T-helper 1 cell treated with Interleukin-12 subunit alpha and Interleukin-12 subunit beta and Interleukin-4 antibody, amounts not matched to agents 30 μg/mL and 1 μg/mL, for 36 hours (primary cell): ENCODE data around the gene BMPER.

Source experiments
- H3K27ac Mint-ChIP-seq: one replicate; pipeline ENCODE4 v1.8.0; 2021; ENCODE audit warnings: mild to moderate bottlenecking, mixed read lengths
- H3K27me3 Mint-ChIP-seq: one replicate; pipeline ENCODE4 v1.8.0; 2021; ENCODE audit warnings: low read depth, mixed read lengths
- H3K36me3 Mint-ChIP-seq: one replicate; pipeline ENCODE4 v1.8.0; 2021; ENCODE audit warnings: low read depth, mixed read lengths
- H3K4me1 Mint-ChIP-seq: one replicate; pipeline ENCODE4 v1.8.0; 2021; ENCODE audit warnings: low read depth, mixed read lengths
- H3K4me3 Mint-ChIP-seq: one replicate; pipeline ENCODE4 v1.8.0; 2021; ENCODE audit warnings: mild to moderate bottlenecking, moderate library complexity, mixed read lengths
- H3K9me3 Mint-ChIP-seq: one replicate; pipeline ENCODE4 v1.8.0; 2021; ENCODE audit warnings: mixed read lengths

Gene BMPER

GRCh38 chr7:34031156-34031555, 125.8 kb downstream of the BMPER start:
- Mint-ChIP-seq H3K4me3 (no peak overlapping the region), H3K9me3 (no peaks in the 10 kb centered on the region), H3K4me1 (no peaks in the 10 kb centered on the region), H3K27ac (no peak overlapping the region), H3K27me3 (no peaks in the 10 kb centered on the region), H3K36me3 (no peaks in the 10 kb centered on the region)

- H3K36me3 Mint-ChIP-seq = no peaks in the 10 kb centered on the region
- peak overlapping the region; percentile 6 for H3K27ac Mint-ChIP-seq
- no peaks in the 10 kb centered on the region for H3K27me3 Mint-ChIP-seq
- H3K9me3 Mint-ChIP-seq = no peaks in the 10 kb centered on the region
- H3K4me1 Mint-ChIP-seq = no peaks in the 10 kb centered on the region
- no peak overlapping the region for H3K4me3 Mint-ChIP-seq
Observed at GRCh38 chr7:34034728-34035127, 129.4 kb downstream of the BMPER start.

- no peak overlapping the region for H3K4me3 Mint-ChIP-seq
- no peaks in the 10 kb centered on the region for H3K4me1 Mint-ChIP-seq
- H3K9me3 Mint-ChIP-seq = no peaks in the 10 kb centered on the region
- no peaks in the 10 kb centered on the region for H3K27me3 Mint-ChIP-seq
- no peak overlapping the region for H3K27ac Mint-ChIP-seq
- H3K36me3 Mint-ChIP-seq = no peaks in the 10 kb centered on the region
Observed at GRCh38 chr7:34036051-34036920, 130.9 kb downstream of the BMPER start.

- no peaks in the 10 kb centered on the region for H3K9me3 Mint-ChIP-seq
- H3K4me1 Mint-ChIP-seq = no peaks in the 10 kb centered on the region
- H3K4me3 Mint-ChIP-seq = no peak overlapping the region
- H3K27me3 Mint-ChIP-seq = no peaks in the 10 kb centered on the region
- no peak overlapping the region for H3K27ac Mint-ChIP-seq
- H3K36me3 Mint-ChIP-seq = no peaks in the 10 kb centered on the region
Observed at GRCh38 chr7:34036972-34037792, 131.8 kb downstream of the BMPER start.

GRCh38 chr7:34038816-34039470, 133.6 kb downstream of the BMPER start:
- H3K27me3 Mint-ChIP-seq = no peaks in the 10 kb centered on the region
- H3K4me3 Mint-ChIP-seq = no peak overlapping the region
- no peaks in the 10 kb centered on the region for H3K36me3 Mint-ChIP-seq
- H3K4me1 Mint-ChIP-seq = no peaks in the 10 kb centered on the region
- H3K27ac Mint-ChIP-seq = no peak overlapping the region
- no peaks in the 10 kb centered on the region for H3K9me3 Mint-ChIP-seq

GRCh38 chr7:34041707-34042106, 136.4 kb downstream of the BMPER start:
- Mint-ChIP-seq H3K9me3 (no peaks in the 10 kb centered on the region), H3K4me1 (no peaks in the 10 kb centered on the region), H3K27ac (no peak overlapping the region), H3K27me3 (no peaks in the 10 kb centered on the region), H3K4me3 (no peak overlapping the region), H3K36me3 (no peaks in the 10 kb centered on the region)

- H3K36me3 Mint-ChIP-seq = no peaks in the 10 kb centered on the region
- no peaks in the 10 kb centered on the region for H3K27me3 Mint-ChIP-seq
- H3K9me3 Mint-ChIP-seq = no peaks in the 10 kb centered on the region
- H3K27ac Mint-ChIP-seq = no peak overlapping the region
- no peak overlapping the region for H3K4me3 Mint-ChIP-seq
- H3K4me1 Mint-ChIP-seq = no peaks in the 10 kb centered on the region
Observed at GRCh38 chr7:34042406-34042805, 137.1 kb downstream of the BMPER start.

- Mint-ChIP-seq H3K4me3 (no peak overlapping the region), H3K9me3 (no peaks in the 10 kb centered on the region), H3K27me3 (no peaks in the 10 kb centered on the region), H3K36me3 (no peaks in the 10 kb centered on the region), H3K4me1 (no peaks in the 10 kb centered on the region), H3K27ac (no peak overlapping the region)
Observed at GRCh38 chr7:34043461-34044305, 138.3 kb downstream of the BMPER start.

- H3K27ac Mint-ChIP-seq = no peak overlapping the region
- no peaks in the 10 kb centered on the region for H3K9me3 Mint-ChIP-seq
- H3K4me3 Mint-ChIP-seq = no peak overlapping the region
- no peaks in the 10 kb centered on the region for H3K4me1 Mint-ChIP-seq
- no peaks in the 10 kb centered on the region for H3K36me3 Mint-ChIP-seq
- H3K27me3 Mint-ChIP-seq = no peaks in the 10 kb centered on the region
Observed at GRCh38 chr7:34044306-34044643, 138.9 kb downstream of the BMPER start.

GRCh38 chr7:34044734-34045353, 139.5 kb downstream of the BMPER start:
- Mint-ChIP-seq H3K4me1 (no peaks in the 10 kb centered on the region), H3K27ac (no peak overlapping the region), H3K27me3 (no peaks in the 10 kb centered on the region), H3K4me3 (no peak overlapping the region), H3K36me3 (no peaks in the 10 kb centered on the region), H3K9me3 (no peaks in the 10 kb centered on the region)

- no peaks in the 10 kb centered on the region for H3K36me3 Mint-ChIP-seq
- H3K9me3 Mint-ChIP-seq = no peaks in the 10 kb centered on the region
- no peak overlapping the region for H3K27ac Mint-ChIP-seq
- H3K4me3 Mint-ChIP-seq = no peak overlapping the region
- H3K27me3 Mint-ChIP-seq = no peaks in the 10 kb centered on the region
- no peaks in the 10 kb centered on the region for H3K4me1 Mint-ChIP-seq
Observed at GRCh38 chr7:34048445-34048844, 143.1 kb downstream of the BMPER start.

GRCh38 chr7:34054075-34054474, 148.7 kb downstream of the BMPER start:
- Mint-ChIP-seq H3K36me3 (no peaks in the 10 kb centered on the region), H3K27ac (no peak overlapping the region), H3K27me3 (no peaks in the 10 kb centered on the region), H3K4me3 (no peak overlapping the region), H3K9me3 (no peaks in the 10 kb centered on the region), H3K4me1 (no peaks in the 10 kb centered on the region)

GRCh38 chr7:34057136-34057535, 151.8 kb downstream of the BMPER start:
- no peaks in the 10 kb centered on the region for H3K36me3 Mint-ChIP-seq
- H3K9me3 Mint-ChIP-seq = no peaks in the 10 kb centered on the region
- H3K27ac Mint-ChIP-seq = no peak overlapping the region
- no peaks in the 10 kb centered on the region for H3K4me1 Mint-ChIP-seq
- peaks cover 3% of the 10 kb centered on the region for H3K27me3 Mint-ChIP-seq
- H3K4me3 Mint-ChIP-seq = no peak overlapping the region

- no peak overlapping the region for H3K4me3 Mint-ChIP-seq
- H3K9me3 Mint-ChIP-seq = no peaks in the 10 kb centered on the region
- H3K4me1 Mint-ChIP-seq = no peaks in the 10 kb centered on the region
- H3K36me3 Mint-ChIP-seq = no peaks in the 10 kb centered on the region
- peaks cover 3% of the 10 kb centered on the region for H3K27me3 Mint-ChIP-seq
- H3K27ac Mint-ChIP-seq = no peak overlapping the region
Observed at GRCh38 chr7:34057956-34058355, 152.6 kb downstream of the BMPER start.
